ES-I3 (cell line): Measurements from ENCODE around the gene NIF3L1.

ENCODE experiments used
- H3K36me3 ChIP-seq: 2 replicates; pipeline ENCODE4 v1.6.1; 2013; ENCODE audit warnings: mild to moderate bottlenecking, low read length, control low read depth, moderate library complexity; ENCODE audit not compliant: insufficient read depth
- H3K4me1 ChIP-seq: 2 replicates; pipeline ENCODE4 v1.6.1; 2013; ENCODE audit warnings: mild to moderate bottlenecking, control low read depth, low read length; ENCODE audit not compliant: insufficient read depth
- H3K9ac ChIP-seq: 2 replicates; pipeline ENCODE4 v1.6.1; 2013; ENCODE audit warnings: low read depth, mild to moderate bottlenecking, low read length, moderate library complexity
- H3K9me3 ChIP-seq: 2 replicates; pipeline ENCODE4 v1.6.1; 2013; ENCODE audit warnings: mild to moderate bottlenecking, low read length, moderate library complexity; ENCODE audit not compliant: control insufficient read depth, insufficient read depth

NIF3L1 gene

GRCh38 chr2:200909958-200910357 lies 20.8 kb downstream of the NIF3L1 start:
- H3K4me1 ChIP-seq: no peaks in the 10 kb centered on the region
- no peak overlapping the region for H3K9ac ChIP-seq
- no peaks in the 10 kb centered on the region for H3K9me3 ChIP-seq
- peaks cover 13% of the 10 kb centered on the region for H3K36me3 ChIP-seq

- H3K36me3 ChIP-seq: peaks cover 15% of the 10 kb centered on the region
- H3K9me3 ChIP-seq: no peaks in the 10 kb centered on the region
- no peaks in the 10 kb centered on the region for H3K4me1 ChIP-seq
- no peak overlapping the region for H3K9ac ChIP-seq
These were observed 24.5 kb downstream of the NIF3L1 start for GRCh38 chr2:200913654-200914053.

- Histone ChIP-seq H3K36me3 (peaks cover 6% of the 10 kb centered on the region; the same call in 1 of the 2 replicates), H3K9me3 (no peaks in the 10 kb centered on the region), H3K4me1 (no peaks in the 10 kb centered on the region), H3K9ac (no peak overlapping the region)
These were observed 33.3 kb downstream of the NIF3L1 start for GRCh38 chr2:200922439-200922838.

- H3K4me1 ChIP-seq: no peaks in the 10 kb centered on the region
- peaks cover 11% of the 10 kb centered on the region for H3K36me3 ChIP-seq
- no peak overlapping the region for H3K9ac ChIP-seq
- H3K9me3 ChIP-seq: no peaks in the 10 kb centered on the region
These were observed 40.4 kb downstream of the NIF3L1 start for GRCh38 chr2:200929334-200930249.

- no peak overlapping the region for H3K9ac ChIP-seq
- H3K36me3 ChIP-seq: peaks cover 16% of the 10 kb centered on the region
- H3K9me3 ChIP-seq: no peaks in the 10 kb centered on the region
- no peaks in the 10 kb centered on the region for H3K4me1 ChIP-seq
These were observed 41.9 kb downstream of the NIF3L1 start for GRCh38 chr2:200930947-200931626.

GRCh38 chr2:200939832-200940231 lies 50.7 kb downstream of the NIF3L1 start:
- H3K9ac ChIP-seq: no peak overlapping the region
- peaks cover 26% of the 10 kb centered on the region for H3K36me3 ChIP-seq
- H3K4me1 ChIP-seq: no peaks in the 10 kb centered on the region
- H3K9me3 ChIP-seq: no peaks in the 10 kb centered on the region

- H3K4me1 ChIP-seq: no peaks in the 10 kb centered on the region
- H3K36me3 ChIP-seq: peaks cover 17% of the 10 kb centered on the region
- no peak overlapping the region for H3K9ac ChIP-seq
- H3K9me3 ChIP-seq: no peaks in the 10 kb centered on the region
These were observed 54.4 kb downstream of the NIF3L1 start for GRCh38 chr2:200943527-200944105.

- H3K9ac ChIP-seq: no peak overlapping the region
- H3K4me1 ChIP-seq: no peaks in the 10 kb centered on the region
- no peaks in the 10 kb centered on the region for H3K9me3 ChIP-seq
- peaks cover 14% of the 10 kb centered on the region for H3K36me3 ChIP-seq
These were observed 55.6 kb downstream of the NIF3L1 start for GRCh38 chr2:200944467-200945394.

GRCh38 chr2:200945395-200945729 lies 56.2 kb downstream of the NIF3L1 start:
- Histone ChIP-seq H3K36me3 (peaks cover 8% of the 10 kb centered on the region), H3K9me3 (no peaks in the 10 kb centered on the region), H3K9ac (no peak overlapping the region), H3K4me1 (no peaks in the 10 kb centered on the region)

- Histone ChIP-seq H3K9me3 (no peaks in the 10 kb centered on the region), H3K9ac (no peak overlapping the region), H3K36me3 (peaks cover 4% of the 10 kb centered on the region; the same call in 1 of the 2 replicates), H3K4me1 (no peaks in the 10 kb centered on the region)
These were observed 61.2 kb downstream of the NIF3L1 start for GRCh38 chr2:200950378-200950777.
